NAMALWA (cell line): Measurements from ENCODE around the gene SIMC1.
A peak's percentile ranks its signal among the peaks of the same experiment; 100 is the strongest.
"Not testable (repeated sequence)": the region's sequence is repeated elsewhere in the genome, so short reads cannot be mapped to it uniquely, and the experiment has no call there.

Experiments
- DNase-seq: peaks from one replicate; pipeline ENCODE4 v3.0.0-alpha.2; 2015; ENCODE audit warnings: low spot score

SIMC1 gene

GRCh38 chr5:176237971-176238644, at the start of gene SIMC1:
Gene SIMC1 (plus strand): TSS chr5:176238424. CDS start chr5:176238509, 85 bp downstream.
- DNase-seq, result peak; percentile 60

- no peak for DNase-seq
These were observed 49.6 kb upstream of the SIMC1 start for GRCh38 chr5:176188506-176189193.

GRCh38 chr5:176189857-176190256, 48.4 kb upstream of the SIMC1 start:
- DNase-seq, result no peak

GRCh38 chr5:176190886-176191755, 47.1 kb upstream of the SIMC1 start:
- no peak for DNase-seq

- no peak for DNase-seq
These were observed 46.0 kb upstream of the SIMC1 start for GRCh38 chr5:176192094-176192721.

- DNase-seq, result not testable (repeated sequence)
These were observed 45.5 kb upstream of the SIMC1 start for GRCh38 chr5:176192722-176193117.

- not testable (repeated sequence) for DNase-seq
These were observed 44.6 kb upstream of the SIMC1 start for GRCh38 chr5:176193636-176194035.

GRCh38 chr5:176194238-176195083, 43.8 kb upstream of the SIMC1 start:
- DNase-seq, result not testable (repeated sequence)

- DNase-seq, result not testable (repeated sequence)
These were observed 43.2 kb upstream of the SIMC1 start for GRCh38 chr5:176195084-176195413.

GRCh38 chr5:176195487-176196207, 42.6 kb upstream of the SIMC1 start:
- not testable (repeated sequence) for DNase-seq

- not testable (repeated sequence) for DNase-seq
These were observed 41.4 kb upstream of the SIMC1 start for GRCh38 chr5:176196781-176197180.

- DNase-seq, result not testable (repeated sequence)
These were observed 40.9 kb upstream of the SIMC1 start for GRCh38 chr5:176197234-176197858.

GRCh38 chr5:176198299-176198698, 39.9 kb upstream of the SIMC1 start:
- not testable (repeated sequence) for DNase-seq

- not testable (repeated sequence) for DNase-seq
These were observed 39.1 kb upstream of the SIMC1 start for GRCh38 chr5:176198991-176199733.

GRCh38 chr5:176199803-176200399, 38.3 kb upstream of the SIMC1 start:
- not testable (repeated sequence) for DNase-seq

GRCh38 chr5:176201811-176202210, 36.4 kb upstream of the SIMC1 start:
- no peak for DNase-seq

- DNase-seq, result no peak
These were observed 35.1 kb upstream of the SIMC1 start for GRCh38 chr5:176203086-176203485.

- DNase-seq, result not testable (repeated sequence)
These were observed 34.7 kb upstream of the SIMC1 start for GRCh38 chr5:176203535-176203934.

- DNase-seq, result not testable (repeated sequence)
These were observed 23.7 kb upstream of the SIMC1 start for GRCh38 chr5:176214466-176215021.
